PFSK-1 (cell line): ENCODE results near the gene OR5AN1.

Experiments used
- REST ChIP-seq, 2 experiments: IDR thresholded peaks; 2 replicates each; pipeline versions ENCODE4 v1.6.1 to v1.8.0; 2011 to 2012; ENCODE audit warnings: low read depth in 2 of 2, low read length in 2 of 2, control low read depth in 1 of 2, inconsistent platforms in 1 of 2, mild to moderate bottlenecking in 1 of 2, moderate library complexity in 1 of 2; ENCODE audit not compliant: insufficient read depth in 1 of 2
- SIN3A ChIP-seq: IDR thresholded peaks from 2 replicates; pipeline ENCODE4 v1.6.1; 2012; ENCODE audit warnings: mild to moderate bottlenecking, low read length, moderate library complexity, borderline replicate concordance; ENCODE audit not compliant: insufficient read depth

DNA sequence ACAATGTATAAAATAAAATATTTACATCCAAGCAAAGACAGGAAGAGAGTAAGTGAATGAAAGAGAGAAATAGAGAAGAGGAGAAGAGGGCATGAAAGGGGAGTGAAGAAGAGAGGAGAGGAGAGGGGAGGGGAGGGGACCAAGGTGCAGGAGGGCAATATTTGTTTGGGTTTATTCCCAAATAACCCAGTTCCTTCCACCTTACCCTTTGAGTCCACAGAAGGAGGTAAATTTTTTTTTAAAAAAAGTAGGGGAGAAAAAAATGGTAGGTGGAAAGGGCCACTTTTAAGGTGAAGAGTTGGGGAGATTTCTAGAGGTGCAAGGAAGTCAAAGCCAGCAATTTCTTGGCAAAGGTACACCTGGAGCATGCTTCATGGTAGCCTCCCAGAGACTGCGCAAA, 2.1 kb upstream of the OR5AN1 start:
- TF ChIP-seq SIN3A (no peak), REST (IDR thresholded peaks at IDR 0.05; ENCODE audit: insufficient read depth in 1 of 2, low read depth in 2 of 2, low read length in 2 of 2) (no peak)
